Left lobe of liver (tissue), 1 donor: ENCODE measurements around the gene KCNJ14. TPM values are rescaled to one million over a fixed set of nuclear protein-coding genes. Genes with fewer than 3 reads are reported as not detected.

Source experiments
- total RNA-seq: library from RNA; stranded (reverse); gene quantifications from one replicate; pipeline ENCODE4 v1.2.1, GENCODE V29; 2021
- donor health status: DM: no; HTN: yes; CAD: no.

Gene KCNJ14
- total RNA-seq, 1 donor from 2014 or later: 0.38 TPM

Other genes with a start within 250 kb of the KCNJ14 start
- 17.4 TPM for gene CARD8, start 199.7 kb upstream of the KCNJ14 start, total RNA-seq
- not detected for gene ZNF114, start 185.5 kb upstream of the KCNJ14 start, total RNA-seq
- gene EMP3, start 130.0 kb upstream of the KCNJ14 start, total RNA-seq: 6.7 TPM
- 19.0 TPM for gene TMEM143, start 91.6 kb upstream of the KCNJ14 start, total RNA-seq
- not detected for gene SYNGR4, start 91.2 kb upstream of the KCNJ14 start, total RNA-seq
- 68.4 TPM for gene KDELR1, start 64.0 kb upstream of the KCNJ14 start, total RNA-seq
- 0.20 TPM for gene GRIN2D, start 61.9 kb upstream of the KCNJ14 start, total RNA-seq
- 16.0 TPM for gene GRWD1, start 9.6 kb upstream of the KCNJ14 start, total RNA-seq
- gene CYTH2, start 13.8 kb downstream of the KCNJ14 start, total RNA-seq: 13.9 TPM
- gene LMTK3, start 56.3 kb downstream of the KCNJ14 start, total RNA-seq: 0.43 TPM
- not detected for gene SULT2B1, start 96.6 kb downstream of the KCNJ14 start, total RNA-seq
- not detected for gene SPACA4, start 151.2 kb downstream of the KCNJ14 start, total RNA-seq
- gene FAM83E, start 159.5 kb downstream of the KCNJ14 start, total RNA-seq: 0.18 TPM
- gene RPL18, start 163.6 kb downstream of the KCNJ14 start, total RNA-seq: 401 TPM
- gene SPHK2, start 163.9 kb downstream of the KCNJ14 start, total RNA-seq: 41.6 TPM
- gene DBP, start 181.8 kb downstream of the KCNJ14 start, total RNA-seq: 11.4 TPM
- 1.7 TPM for gene CA11, start 190.6 kb downstream of the KCNJ14 start, total RNA-seq
- 0.28 TPM for gene NTN5, start 217.4 kb downstream of the KCNJ14 start, total RNA-seq
- gene FUT2, start 240.4 kb downstream of the KCNJ14 start, total RNA-seq: not detected